Measurements from ENCODE around the gene CYP2C19.

CYP2C19 gene

GRCh38 chr10:94762393-94762792, at the start of gene CYP2C19:
Gene CYP2C19 (plus strand): TSS chr10:94762681. CDS start chr10:94762706, 25 bp downstream.
- TF ChIP-seq CTCF (IDR thresholded peaks at IDR 0.05; ENCODE audit: extremely low read depth, missing control alignments) = no peak
- DNase-seq (ENCODE audit: low spot score) = no peak

DNA sequence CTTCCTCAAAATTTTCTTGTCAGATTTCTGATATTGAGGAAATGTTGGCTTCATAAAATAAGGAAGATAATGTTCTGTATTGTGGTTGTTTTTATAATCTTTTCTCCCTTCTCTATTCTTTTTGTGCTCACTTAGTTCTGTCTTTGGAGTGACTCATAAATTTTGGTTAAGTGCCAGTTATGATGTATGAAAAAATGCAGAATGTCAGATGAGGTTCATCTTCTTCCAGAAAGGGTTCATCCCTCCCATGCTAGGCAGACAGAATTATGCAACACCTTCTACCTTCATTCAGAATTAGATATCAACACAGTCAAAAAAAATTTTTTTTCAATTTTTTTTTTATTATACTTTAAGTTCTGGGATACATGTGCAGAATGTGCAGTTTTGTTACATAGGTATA, 36.6 kb upstream of the CYP2C19 start:
- no peak for DNase-seq (ENCODE audit: low spot score)
- no peak for TF ChIP-seq CTCF (IDR thresholded peaks at IDR 0.05; ENCODE audit: extremely low read depth, missing control alignments)

DNA sequence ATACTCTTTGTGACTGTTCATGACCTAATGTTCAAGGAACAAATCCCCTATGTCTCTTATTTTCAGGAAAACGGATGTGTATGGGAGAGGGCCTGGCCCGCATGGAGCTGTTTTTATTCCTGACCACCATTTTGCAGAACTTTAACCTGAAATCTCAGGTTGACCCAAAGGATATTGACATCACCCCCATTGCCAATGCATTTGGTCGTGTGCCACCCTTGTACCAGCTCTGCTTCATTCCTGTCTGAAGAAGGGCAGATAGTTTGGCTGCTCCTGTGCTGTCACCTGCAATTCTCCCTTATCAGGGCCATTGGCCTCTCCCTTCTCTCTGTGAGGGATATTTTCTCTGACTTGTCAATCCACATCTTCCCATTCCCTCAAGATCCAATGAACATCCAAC, 27.3 kb upstream of the CYP2C19 start:
- no peak for TF ChIP-seq CTCF (IDR thresholded peaks at IDR 0.05; ENCODE audit: extremely low read depth, missing control alignments)

GRCh38 chr10:94738588-94738987, 23.9 kb upstream of the CYP2C19 start:
- DNase-seq (ENCODE audit: low spot score) = no peak
- TF ChIP-seq CTCF (IDR thresholded peaks at IDR 0.05; ENCODE audit: extremely low read depth, missing control alignments) = no peak

More for the DNA sequence above, 27.3 kb upstream of the CYP2C19 start:
- no peak for DNase-seq (ENCODE audit: low spot score)

GRCh38 chr10:94747137-94747536, 15.3 kb upstream of the CYP2C19 start:
- DNase-seq (ENCODE audit: low spot score) = no peak
- TF ChIP-seq CTCF (IDR thresholded peaks at IDR 0.05; ENCODE audit: extremely low read depth, missing control alignments) = no peak

- no peak for DNase-seq (ENCODE audit: low spot score)
- TF ChIP-seq CTCF (IDR thresholded peaks at IDR 0.05; ENCODE audit: extremely low read depth, missing control alignments) = no peak
Observed at GRCh38 chr10:94747838-94748237, 14.6 kb upstream of the CYP2C19 start.

DNA sequence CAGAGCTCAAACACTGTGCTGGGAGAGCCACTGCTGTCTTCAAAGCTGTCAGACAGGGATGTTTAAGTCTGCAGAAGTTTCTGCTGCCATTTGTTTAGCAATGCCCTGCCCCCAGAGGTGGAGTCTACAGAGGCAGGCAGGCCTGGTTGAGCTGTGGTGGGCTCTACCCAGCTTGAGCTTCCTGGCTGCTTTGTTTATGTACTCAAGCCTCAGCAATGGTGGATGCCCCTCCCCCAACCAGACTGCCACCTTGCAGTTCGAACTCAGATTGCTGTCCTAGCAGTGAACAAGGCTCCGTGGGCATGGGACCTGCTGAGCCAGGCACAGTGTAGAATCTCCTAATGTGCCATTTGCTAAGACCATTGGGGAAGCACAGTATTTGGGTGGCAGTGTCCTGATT, 4.6 kb upstream of the CYP2C19 start:
- TF ChIP-seq CTCF (IDR thresholded peaks at IDR 0.05; ENCODE audit: extremely low read depth, missing control alignments) = no peak
- no peak for DNase-seq (ENCODE audit: low spot score)
